Muscle of back (tissue), 11 donors: ENCODE measurements around the gene FAM156A. TPM values are rescaled to one million over a fixed set of nuclear protein-coding genes. Genes with fewer than 3 reads are reported as not detected.
"Not testable (repeated sequence)": the region's sequence is repeated elsewhere in the genome, so short reads cannot be mapped to it uniquely, and the experiment has no call there.

Experiments
- DNase-seq, 3 donors: peaks; one replicate each; pipeline versions ENCODE4 v3.0.0 to v3.0.0-alpha.2; 2013
- polyA plus RNA-seq, 10 donors: library from polyadenylated mRNA; unstranded; fragments of 120-200 nt; gene quantifications; one replicate each; pipeline ENCODE4 v1.2.1, GENCODE V29; 2013; ENCODE audit not compliant: insufficient read length in 10 of 10

FAM156A gene
- polyA plus RNA-seq, 10 donors = 14.3 to 53.5 (median 22.0) TPM

- DNase-seq = not testable (repeated sequence)
Observed at GRCh38 chrX:52907137-52907536, 51.2 kb downstream of the FAM156A start.

- DNase-seq = not testable (repeated sequence)
Observed at GRCh38 chrX:52906072-52906471, 52.2 kb downstream of the FAM156A start.

GRCh38 chrX:52905531-52905930 is 52.8 kb downstream of the FAM156A start:
- not testable (repeated sequence) for DNase-seq

Other genes with a start within 250 kb of the FAM156A start
- not detected for gene SSX2B, start 207.3 kb downstream of the FAM156A start, polyA plus RNA-seq
- not detected for gene SPANXN5, start 161.1 kb downstream of the FAM156A start, polyA plus RNA-seq
- not detected for gene XAGE5, start 147.2 kb downstream of the FAM156A start, polyA plus RNA-seq
- gene XAGE3, start 90.4 kb downstream of the FAM156A start, polyA plus RNA-seq = under 1 TPM in 1 of 10 donors, not detected in 9; 0.31 TPM
- gene FAM156B, start 61.2 kb downstream of the FAM156A start, polyA plus RNA-seq = 10 to 100 TPM; 13.1 to 19.6 (median 16.5) TPM
- gene GPR173, start 90.3 kb upstream of the FAM156A start, polyA plus RNA-seq = 10 to 100 TPM in 2 of 10 donors, 1 to 10 TPM in 8; 5.1 to 14.4 (median 7.3) TPM
- 10 to 100 TPM; 12.6 to 21.7 (median 14.3) TPM for gene TSPYL2, start 123.8 kb upstream of the FAM156A start, polyA plus RNA-seq
- gene KANTR, start 135.6 kb upstream of the FAM156A start, polyA plus RNA-seq = 10 to 100 TPM in 3 of 10 donors, 1 to 10 TPM in 7; 4.7 to 22.2 (median 7.7) TPM